Naive B cell (primary cell): ENCODE measurements around the gene SOST. TPM values are rescaled to one million over a fixed set of nuclear protein-coding genes. Genes with fewer than 3 reads are reported as not detected.

Experiments
- ATAC-seq, 2 donors: fragments of 150-1000 bp; cut with Tn5 transposase; 2 replicates each; pipeline ENCODE4 v1.10.0; 2021; ENCODE audit warnings: low read depth in 2 of 2, mild to moderate bottlenecking in 2 of 2, moderate library complexity in 2 of 2
- DNase-seq: peaks from one replicate; pipeline ENCODE4 v3.0.0; 2022
- H3K27ac Mint-ChIP-seq, 6 donors: one replicate each; pipeline ENCODE4 v1.8.0; 2020 to 2022; ENCODE audit warnings: mild to moderate bottlenecking in 6 of 6, mixed read lengths in 6 of 6, moderate library complexity in 5 of 6, inconsistent platforms in 2 of 6
- H3K27me3 Mint-ChIP-seq, 3 donors: one replicate each; pipeline ENCODE4 v1.8.0; 2021 to 2022; ENCODE audit warnings: mixed read lengths in 3 of 3, mild to moderate bottlenecking in 1 of 3
- H3K36me3 Mint-ChIP-seq, 2 donors: one replicate each; pipeline ENCODE4 v1.8.0; 2020 to 2022; ENCODE audit warnings: mixed read lengths in 2 of 2, inconsistent platforms in 1 of 2, mild to moderate bottlenecking in 1 of 2
- H3K4me1 Mint-ChIP-seq, 3 donors: one replicate each; pipeline ENCODE4 v1.8.0; 2020 to 2022; ENCODE audit warnings: mixed read lengths in 3 of 3, inconsistent platforms in 1 of 3, mild to moderate bottlenecking in 1 of 3, moderate library complexity in 1 of 3
- H3K4me3 Mint-ChIP-seq, 8 donors: one replicate each; pipeline ENCODE4 v1.8.0; 2020 to 2022; ENCODE audit warnings: mild to moderate bottlenecking in 8 of 8, mixed read lengths in 8 of 8, moderate library complexity in 8 of 8, inconsistent platforms in 2 of 8
- H3K9me3 Mint-ChIP-seq, 7 donors: one replicate each; pipeline ENCODE4 v1.8.0; 2020 to 2022; ENCODE audit warnings: mixed read lengths in 7 of 7, mild to moderate bottlenecking in 5 of 7, inconsistent platforms in 2 of 7, moderate library complexity in 1 of 7
- polyA plus RNA-seq, 6 donors: library from polyadenylated mRNA; unstranded; fragments of 300-500 nt; fragmentation: Illumina TruSeq; gene quantifications; one replicate each; pipeline ENCODE4 v1.2.3, GENCODE V29; 2021; ENCODE audit warnings: low read depth in 6 of 6

Gene SOST
- polyA plus RNA-seq, 6 donors from 2014 or later, result not detected

DNA sequence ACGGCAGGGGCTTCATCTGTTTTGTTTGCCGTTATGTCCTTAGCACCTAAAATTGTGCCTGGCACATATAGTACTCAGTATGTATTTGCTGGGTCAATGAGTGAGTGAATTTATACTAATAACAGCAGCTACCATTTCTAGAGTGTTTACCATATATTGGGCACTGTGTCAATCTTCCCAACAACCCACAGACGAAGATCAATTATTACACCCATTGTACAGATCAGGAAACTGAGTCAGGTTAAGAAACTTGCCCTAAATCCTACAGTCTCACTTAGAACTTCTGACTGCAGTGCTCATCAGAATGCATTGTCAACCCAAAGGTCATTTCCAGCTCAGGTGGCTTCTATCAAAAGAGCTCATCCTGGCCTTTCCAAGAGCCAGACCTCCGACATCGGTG, 52.4 kb downstream of the SOST start:
- ATAC-seq (no peak), DNase-seq (no peak)
- H3K4me1 Mint-ChIP-seq, result peaks cover 0 to 14% (median 10%) of the 10 kb centered on the region in 3 donors
- no peak overlapping the region for H3K4me3 Mint-ChIP-seq
- no peak overlapping the region for H3K27ac Mint-ChIP-seq
- peaks cover 0 to 5% of the 10 kb centered on the region in 2 donors for H3K36me3 Mint-ChIP-seq
- peaks cover 41 to 53% (median 45%) of the 10 kb centered on the region in 3 donors for H3K27me3 Mint-ChIP-seq
- peaks cover 0 to 8% (median 5%) of the 10 kb centered on the region in 7 donors for H3K9me3 Mint-ChIP-seq

Other genes with a start within 250 kb of the SOST start
- under 1 TPM in 1 of 6 donors, not detected in 5; 0.12 TPM for gene ETV4, start 212.5 kb downstream of the SOST start, polyA plus RNA-seq
- gene MEOX1, start 96.9 kb downstream of the SOST start, polyA plus RNA-seq, result under 1 TPM in 1 of 6 donors, not detected in 5; 0.12 TPM
- 10 to 100 TPM in 1 of 6 donors, 1 to 10 TPM in 5; 1.7 to 10.5 (median 6.6) TPM for gene DUSP3, start 20.2 kb upstream of the SOST start, polyA plus RNA-seq
- not detected for gene CFAP97D1, start 21.6 kb upstream of the SOST start, polyA plus RNA-seq
- gene MPP3, start 74.4 kb upstream of the SOST start, polyA plus RNA-seq, result not detected
- gene CD300LG, start 88.4 kb upstream of the SOST start, polyA plus RNA-seq, result not detected
- gene MPP2, start 148.7 kb upstream of the SOST start, polyA plus RNA-seq, result under 1 TPM in 1 of 6 donors, not detected in 5; 0.18 TPM
- gene PPY, start 183.7 kb upstream of the SOST start, polyA plus RNA-seq, result not detected
- gene PYY, start 195.1 kb upstream of the SOST start, polyA plus RNA-seq, result not detected
- 1 to 10 TPM in 2 of 6 donors, under 1 TPM in 3, not detected in 1; 0.57 to 1.8 (median 0.90) TPM for gene NAGS, start 245.8 kb upstream of the SOST start, polyA plus RNA-seq